WTC11 (cell line): ENCODE measurements around the gene CDK11B. TPM values are rescaled to one million over a fixed set of nuclear protein-coding genes. Genes with fewer than 3 reads are reported as not detected.

ENCODE experiments used
- ATAC-seq: fragments of 200-7000 bp; cut with Tn5 transposase; 2 replicates; pipeline ENCODE4 v1.10.0; 2021; ENCODE audit warnings: mild to moderate bottlenecking, moderate library complexity
- CTCF ChIA-PET: fragments of 300-600 bp; sonication (Branson Sonifier 250); formaldehyde crosslinking; loops from one replicate; lab custom pipeline; 2021; ENCODE audit warnings: antibody characterized with exemption; lab: Charles Lee
- POLR2A ChIA-PET: fragments of 350-600 bp; sonication (Branson Sonifier 250); formaldehyde crosslinking; loops from one replicate; lab custom pipeline; 2021; ENCODE audit warnings: antibody characterized with exemption; lab: Charles Lee
- DNase-seq: peaks from one replicate; pipeline ENCODE4 v3.0.0; 2021; ENCODE audit warnings: low spot score
- H3K27ac Mint-ChIP-seq: 2 replicates; pipeline ENCODE4 v1.8.0; 2021; ENCODE audit warnings: mixed read lengths
- H3K27me3 Mint-ChIP-seq: 2 replicates; pipeline ENCODE4 v1.8.0; 2021; ENCODE audit warnings: low read depth, mild to moderate bottlenecking, moderate library complexity, mixed read lengths
- H3K36me3 Mint-ChIP-seq: 2 replicates; pipeline ENCODE4 v1.8.0; 2021; ENCODE audit warnings: mixed read lengths
- H3K4me1 Mint-ChIP-seq: 2 replicates; pipeline ENCODE4 v1.8.0; 2022; ENCODE audit warnings: mixed read lengths
- H3K4me3 Mint-ChIP-seq: 2 replicates; pipeline ENCODE4 v1.8.0; 2021; ENCODE audit warnings: mild to moderate bottlenecking, moderate library complexity, mixed read lengths
- H3K9me3 Mint-ChIP-seq: 2 replicates; pipeline ENCODE4 v1.8.0; 2021; ENCODE audit warnings: mixed read lengths
- CBFB ChIP-seq: sonication (generic); formaldehyde crosslinking; IDR thresholded peaks from 2 replicates; pipeline ENCODE4 v1.8.1; 2022; ENCODE audit warnings: mild to moderate bottlenecking, low read depth, missing genetic modification reagents
- CREM ChIP-seq: sonication (generic); formaldehyde crosslinking; IDR thresholded peaks from 2 replicates; pipeline ENCODE4 v1.8.1; 2022; ENCODE audit warnings: mild to moderate bottlenecking, missing genetic modification reagents, moderate library complexity
- ELF4 ChIP-seq: sonication (generic); formaldehyde crosslinking; IDR thresholded peaks from 2 replicates; pipeline ENCODE4 v1.8.1; 2022; ENCODE audit warnings: low read depth, mild to moderate bottlenecking, moderate library complexity, missing genetic modification reagents
- JAZF1 ChIP-seq: fragments of 250-450 bp; sonication (Bioruptor Pico); IDR thresholded peaks from 2 replicates; pipeline ENCODE4 v1.9.0; 2021; ENCODE audit warnings: moderate library complexity, mild to moderate bottlenecking, inconsistent platforms
- KAT7 ChIP-seq: sonication (generic); formaldehyde crosslinking; IDR thresholded peaks from 2 replicates; pipeline ENCODE4 v1.8.1; 2023; ENCODE audit warnings: missing genetic modification reagents, mild to moderate bottlenecking, borderline replicate concordance
- MXD4 ChIP-seq: fragments of 250-450 bp; sonication (Bioruptor Pico); IDR thresholded peaks from 2 replicates; pipeline ENCODE4 v1.8.0; 2021; ENCODE audit warnings: mild to moderate bottlenecking, moderate library complexity, borderline replicate concordance
- MYBL2 ChIP-seq: sonication (generic); formaldehyde crosslinking; IDR thresholded peaks from 2 replicates; pipeline ENCODE4 v1.8.1; 2023; ENCODE audit warnings: mild to moderate bottlenecking, moderate library complexity, missing genetic modification reagents
- OVOL2 ChIP-seq: fragments of 250-450 bp; sonication (Bioruptor Pico); IDR thresholded peaks from 2 replicates; pipeline ENCODE4 v1.9.0; 2021; ENCODE audit warnings: mild to moderate bottlenecking, borderline replicate concordance
- RELA ChIP-seq: sonication (generic); formaldehyde crosslinking; IDR thresholded peaks from 2 replicates; pipeline ENCODE4 v1.8.1; 2022; ENCODE audit warnings: missing genetic modification reagents, mild to moderate bottlenecking, borderline replicate concordance
- RORB ChIP-seq: fragments of 250-450 bp; sonication (Bioruptor Pico); IDR thresholded peaks from 2 replicates; pipeline ENCODE4 v1.9.0; 2021; ENCODE audit warnings: mild to moderate bottlenecking
- TP53 ChIP-seq: sonication (generic); formaldehyde crosslinking; IDR thresholded peaks from 2 replicates; pipeline ENCODE4 v1.8.1; 2023; ENCODE audit warnings: mild to moderate bottlenecking, missing genetic modification reagents
- ZBTB21 ChIP-seq: sonication (generic); formaldehyde crosslinking; IDR thresholded peaks from 2 replicates; pipeline ENCODE4 v1.8.1; 2023; ENCODE audit warnings: mild to moderate bottlenecking, missing genetic modification reagents, borderline replicate concordance
- ZNF138 ChIP-seq: sonication (generic); formaldehyde crosslinking; conservative IDR thresholded peaks from 2 replicates; pipeline ENCODE4 v1.8.1; 2022; ENCODE audit warnings: mild to moderate bottlenecking, moderate library complexity, missing genetic modification reagents
- ZNF232 ChIP-seq: sonication (generic); formaldehyde crosslinking; IDR thresholded peaks from 2 replicates; pipeline ENCODE4 v1.8.0; 2022; ENCODE audit warnings: mild to moderate bottlenecking, missing genetic modification reagents
- ZNF317 ChIP-seq: sonication (generic); formaldehyde crosslinking; IDR thresholded peaks from 2 replicates; pipeline ENCODE4 v1.8.1; 2023; ENCODE audit warnings: low read depth, mild to moderate bottlenecking, moderate library complexity, missing genetic modification reagents, borderline replicate concordance
- ZNF416 ChIP-seq: fragments of 250-450 bp; sonication (Bioruptor Pico); IDR thresholded peaks from 2 replicates; pipeline ENCODE4 v1.9.0; 2021; ENCODE audit warnings: mild to moderate bottlenecking, inconsistent platforms
- total RNA-seq: library from RNA; stranded (reverse); gene quantifications from 3 replicates; pipeline ENCODE4 v1.2.3, GENCODE V29; 2021
- TF ChIP-seq, protein P1 (sequence below): sonication (generic); formaldehyde crosslinking; conservative IDR thresholded peaks from 2 replicates; pipeline ENCODE4 v1.8.1; 2022; ENCODE audit warnings: mild to moderate bottlenecking, missing genetic modification reagents
- TF ChIP-seq, protein P2 (sequence below): sonication (generic); formaldehyde crosslinking; IDR thresholded peaks from 2 replicates; pipeline ENCODE4 v1.8.1; 2023; ENCODE audit warnings: mild to moderate bottlenecking, missing genetic modification reagents
- TF ChIP-seq, protein P3 (sequence below): sonication (generic); formaldehyde crosslinking; IDR thresholded peaks from 2 replicates; pipeline ENCODE4 v1.8.1; 2022; ENCODE audit warnings: low read depth, mild to moderate bottlenecking, moderate library complexity, missing genetic modification reagents, borderline replicate concordance
- TF ChIP-seq, protein P4 (sequence below): sonication (generic); formaldehyde crosslinking; IDR thresholded peaks from 2 replicates; pipeline ENCODE4 v1.8.1; 2023; ENCODE audit warnings: mild to moderate bottlenecking, missing genetic modification reagents, borderline replicate concordance
- TF ChIP-seq, protein P5 (sequence below): fragments of 250-450 bp; sonication (Bioruptor Pico); IDR thresholded peaks from 2 replicates; pipeline ENCODE4 v1.9.0; 2021; ENCODE audit warnings: moderate library complexity, mild to moderate bottlenecking, inconsistent platforms, borderline replicate concordance
- TF ChIP-seq, protein P6 (sequence below): sonication (generic); formaldehyde crosslinking; IDR thresholded peaks from 2 replicates; pipeline ENCODE4 v1.8.1; 2023; ENCODE audit warnings: mild to moderate bottlenecking, missing genetic modification reagents, moderate library complexity
- TF ChIP-seq, protein P7 (sequence below): sonication (generic); formaldehyde crosslinking; IDR thresholded peaks from 2 replicates; pipeline ENCODE4 v1.8.1; 2022; ENCODE audit warnings: missing genetic modification reagents, borderline replicate concordance

The CDK11B gene
- total RNA-seq, 1 experiment from 2014 or later, result 41.2 TPM

DNA sequence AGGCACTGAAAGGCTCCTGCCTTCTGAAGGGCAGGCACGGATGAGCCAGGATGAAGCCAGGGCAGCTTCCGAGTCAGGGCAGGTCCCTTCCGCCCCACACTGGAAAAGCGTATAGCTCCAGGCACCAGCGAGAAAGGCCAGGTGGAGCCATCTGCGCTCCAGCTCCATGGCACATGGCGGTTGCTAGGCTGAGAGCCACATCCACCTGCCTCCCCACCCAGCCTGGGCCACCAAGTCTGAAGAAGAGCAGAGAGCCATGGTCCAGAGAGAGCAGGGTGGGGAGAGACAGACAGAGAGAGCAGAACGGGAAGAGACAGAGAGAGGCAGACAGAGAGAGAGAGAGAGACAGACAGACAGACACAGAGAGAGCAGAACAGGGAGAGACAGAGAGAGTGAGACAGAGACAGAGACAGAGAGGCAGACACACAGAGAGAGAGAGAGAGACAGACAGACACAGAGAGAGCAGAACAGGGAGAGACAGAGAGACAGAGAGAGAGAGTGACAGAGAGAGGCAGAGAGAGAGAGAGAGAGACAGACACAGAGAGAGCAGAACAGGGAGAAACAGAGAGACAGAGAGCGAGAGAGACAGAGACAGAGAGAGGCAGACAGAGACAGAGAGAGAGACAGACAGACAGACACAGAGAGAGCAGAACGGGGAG is 64.1 kb downstream of the CDK11B start (continued):
- TF ChIP-seq MXD4 (no peak), JAZF1 (CRISPR knock-in tag) (no peak), OVOL2 (CRISPR knock-in tag) (no peak), RELA (no peak), ZBTB21 (CRISPR knock-in tag) (no peak)
- TF ChIP-seq, protein P1, sequence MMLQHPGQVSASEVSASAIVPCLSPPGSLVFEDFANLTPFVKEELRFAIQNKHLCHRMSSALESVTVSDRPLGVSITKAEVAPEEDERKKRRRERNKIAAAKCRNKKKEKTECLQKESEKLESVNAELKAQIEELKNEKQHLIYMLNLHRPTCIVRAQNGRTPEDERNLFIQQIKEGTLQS (CRISPR knock-in tag), result no peak
- TF ChIP-seq, protein P2, sequence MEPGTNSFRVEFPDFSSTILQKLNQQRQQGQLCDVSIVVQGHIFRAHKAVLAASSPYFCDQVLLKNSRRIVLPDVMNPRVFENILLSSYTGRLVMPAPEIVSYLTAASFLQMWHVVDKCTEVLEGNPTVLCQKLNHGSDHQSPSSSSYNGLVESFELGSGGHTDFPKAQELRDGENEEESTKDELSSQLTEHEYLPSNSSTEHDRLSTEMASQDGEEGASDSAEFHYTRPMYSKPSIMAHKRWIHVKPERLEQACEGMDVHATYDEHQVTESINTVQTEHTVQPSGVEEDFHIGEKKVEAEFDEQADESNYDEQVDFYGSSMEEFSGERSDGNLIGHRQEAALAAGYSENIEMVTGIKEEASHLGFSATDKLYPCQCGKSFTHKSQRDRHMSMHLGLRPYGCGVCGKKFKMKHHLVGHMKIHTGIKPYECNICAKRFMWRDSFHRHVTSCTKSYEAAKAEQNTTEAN (CRISPR knock-in tag), result no peak
- TF ChIP-seq, protein P3, sequence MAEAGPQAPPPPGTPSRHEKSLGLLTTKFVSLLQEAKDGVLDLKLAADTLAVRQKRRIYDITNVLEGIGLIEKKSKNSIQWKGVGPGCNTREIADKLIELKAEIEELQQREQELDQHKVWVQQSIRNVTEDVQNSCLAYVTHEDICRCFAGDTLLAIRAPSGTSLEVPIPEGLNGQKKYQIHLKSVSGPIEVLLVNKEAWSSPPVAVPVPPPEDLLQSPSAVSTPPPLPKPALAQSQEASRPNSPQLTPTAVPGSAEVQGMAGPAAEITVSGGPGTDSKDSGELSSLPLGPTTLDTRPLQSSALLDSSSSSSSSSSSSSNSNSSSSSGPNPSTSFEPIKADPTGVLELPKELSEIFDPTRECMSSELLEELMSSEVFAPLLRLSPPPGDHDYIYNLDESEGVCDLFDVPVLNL (CRISPR knock-in tag), result no peak
- TF ChIP-seq, protein P4, sequence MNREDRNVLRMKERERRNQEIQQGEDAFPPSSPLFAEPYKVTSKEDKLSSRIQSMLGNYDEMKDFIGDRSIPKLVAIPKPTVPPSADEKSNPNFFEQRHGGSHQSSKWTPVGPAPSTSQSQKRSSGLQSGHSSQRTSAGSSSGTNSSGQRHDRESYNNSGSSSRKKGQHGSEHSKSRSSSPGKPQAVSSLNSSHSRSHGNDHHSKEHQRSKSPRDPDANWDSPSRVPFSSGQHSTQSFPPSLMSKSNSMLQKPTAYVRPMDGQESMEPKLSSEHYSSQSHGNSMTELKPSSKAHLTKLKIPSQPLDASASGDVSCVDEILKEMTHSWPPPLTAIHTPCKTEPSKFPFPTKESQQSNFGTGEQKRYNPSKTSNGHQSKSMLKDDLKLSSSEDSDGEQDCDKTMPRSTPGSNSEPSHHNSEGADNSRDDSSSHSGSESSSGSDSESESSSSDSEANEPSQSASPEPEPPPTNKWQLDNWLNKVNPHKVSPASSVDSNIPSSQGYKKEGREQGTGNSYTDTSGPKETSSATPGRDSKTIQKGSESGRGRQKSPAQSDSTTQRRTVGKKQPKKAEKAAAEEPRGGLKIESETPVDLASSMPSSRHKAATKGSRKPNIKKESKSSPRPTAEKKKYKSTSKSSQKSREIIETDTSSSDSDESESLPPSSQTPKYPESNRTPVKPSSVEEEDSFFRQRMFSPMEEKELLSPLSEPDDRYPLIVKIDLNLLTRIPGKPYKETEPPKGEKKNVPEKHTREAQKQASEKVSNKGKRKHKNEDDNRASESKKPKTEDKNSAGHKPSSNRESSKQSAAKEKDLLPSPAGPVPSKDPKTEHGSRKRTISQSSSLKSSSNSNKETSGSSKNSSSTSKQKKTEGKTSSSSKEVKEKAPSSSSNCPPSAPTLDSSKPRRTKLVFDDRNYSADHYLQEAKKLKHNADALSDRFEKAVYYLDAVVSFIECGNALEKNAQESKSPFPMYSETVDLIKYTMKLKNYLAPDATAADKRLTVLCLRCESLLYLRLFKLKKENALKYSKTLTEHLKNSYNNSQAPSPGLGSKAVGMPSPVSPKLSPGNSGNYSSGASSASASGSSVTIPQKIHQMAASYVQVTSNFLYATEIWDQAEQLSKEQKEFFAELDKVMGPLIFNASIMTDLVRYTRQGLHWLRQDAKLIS (CRISPR knock-in tag), result no peak

DNA sequence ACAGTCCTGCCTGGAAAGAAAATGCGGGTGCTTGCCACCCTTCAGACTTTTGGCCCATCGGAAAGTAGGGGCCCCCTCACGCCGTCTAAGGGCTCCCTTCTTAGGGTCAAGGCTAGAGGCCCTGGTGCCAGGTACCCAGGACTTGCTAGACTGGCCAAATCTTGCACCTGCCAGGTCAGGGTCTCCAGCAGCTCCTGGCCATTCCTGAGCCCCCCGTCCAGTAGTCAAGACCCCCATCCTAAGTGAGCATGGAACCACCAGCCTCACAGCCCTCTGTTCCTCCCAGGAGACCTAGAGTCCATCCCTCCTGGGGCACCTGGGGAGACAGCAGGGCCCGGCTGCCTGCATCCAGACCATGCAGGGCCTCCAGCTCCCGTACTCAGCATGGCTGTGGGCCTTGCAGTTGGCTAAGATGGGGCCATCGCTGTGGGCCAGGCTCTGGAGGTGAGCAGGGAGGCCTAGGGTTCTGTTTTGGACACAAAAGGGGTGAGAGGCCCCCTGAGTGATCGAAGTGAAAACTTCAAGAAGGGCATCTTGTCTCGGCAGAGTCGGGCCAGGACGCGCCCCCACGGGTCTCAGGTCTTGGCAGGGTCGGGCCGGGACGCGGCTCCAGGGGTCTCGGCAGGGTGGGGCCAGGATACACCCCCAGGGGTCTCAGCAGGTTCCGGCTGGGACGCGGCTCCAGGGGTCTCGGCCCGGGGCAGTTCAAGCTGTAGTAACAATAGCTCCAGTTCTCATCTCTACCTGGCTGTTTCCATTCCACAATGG is 64.8 kb downstream of the CDK11B start:
- CTCF ChIA-PET, result interaction anchor here (0.7 to 1.1 kb wide), 2 partner anchors 8 to 26 kb away, joined by 3 to 4 read pairs; no protein-coding TSS in a partner anchor
- no peak for DNase-seq
- Mint-ChIP-seq H3K27ac (no peak overlapping the region), H3K4me1 (peaks cover 9% of the 10 kb centered on the region; the same call in 1 of the 2 replicates), H3K4me3 (no peak overlapping the region), H3K9me3 (no peaks in the 10 kb centered on the region), H3K36me3 (no peaks in the 10 kb centered on the region), H3K27me3 (peaks cover 14% of the 10 kb centered on the region)
- POLR2A ChIA-PET, result interaction anchor here (0.7 kb wide), 1 partner anchor 200 kb away, joined by 3 read pairs; no protein-coding TSS in a partner anchor
- ATAC-seq, result no peak
- TF ChIP-seq ZNF317 (CRISPR knock-in tag) (no peak), ELF4 (no peak), ZNF138 (CRISPR knock-in tag) (no peak), ZNF232 (CRISPR knock-in tag) (no peak), CREM (no peak), RORB (CRISPR knock-in tag) (no peak), MYBL2 (CRISPR knock-in tag) (no peak), TP53 (no peak), ZNF416 (CRISPR knock-in tag) (no peak), KAT7 (no peak), CBFB (CRISPR knock-in tag) (no peak)
- TF ChIP-seq, protein P5, sequence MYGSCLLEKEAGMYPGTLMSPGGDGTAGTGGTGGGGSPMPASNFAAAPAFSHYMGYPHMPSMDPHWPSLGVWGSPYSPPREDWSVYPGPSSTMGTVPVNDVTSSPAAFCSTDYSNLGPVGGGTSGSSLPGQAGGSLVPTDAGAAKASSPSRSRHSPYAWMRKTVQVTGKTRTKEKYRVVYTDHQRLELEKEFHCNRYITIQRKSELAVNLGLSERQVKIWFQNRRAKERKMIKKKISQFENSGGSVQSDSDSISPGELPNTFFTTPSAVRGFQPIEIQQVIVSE (CRISPR knock-in tag), result no peak
- TF ChIP-seq, protein P6, sequence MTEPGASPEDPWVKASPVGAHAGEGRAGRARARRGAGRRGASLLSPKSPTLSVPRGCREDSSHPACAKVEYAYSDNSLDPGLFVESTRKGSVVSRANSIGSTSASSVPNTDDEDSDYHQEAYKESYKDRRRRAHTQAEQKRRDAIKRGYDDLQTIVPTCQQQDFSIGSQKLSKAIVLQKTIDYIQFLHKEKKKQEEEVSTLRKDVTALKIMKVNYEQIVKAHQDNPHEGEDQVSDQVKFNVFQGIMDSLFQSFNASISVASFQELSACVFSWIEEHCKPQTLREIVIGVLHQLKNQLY (CRISPR knock-in tag), result no peak
- TF ChIP-seq, protein P7, sequence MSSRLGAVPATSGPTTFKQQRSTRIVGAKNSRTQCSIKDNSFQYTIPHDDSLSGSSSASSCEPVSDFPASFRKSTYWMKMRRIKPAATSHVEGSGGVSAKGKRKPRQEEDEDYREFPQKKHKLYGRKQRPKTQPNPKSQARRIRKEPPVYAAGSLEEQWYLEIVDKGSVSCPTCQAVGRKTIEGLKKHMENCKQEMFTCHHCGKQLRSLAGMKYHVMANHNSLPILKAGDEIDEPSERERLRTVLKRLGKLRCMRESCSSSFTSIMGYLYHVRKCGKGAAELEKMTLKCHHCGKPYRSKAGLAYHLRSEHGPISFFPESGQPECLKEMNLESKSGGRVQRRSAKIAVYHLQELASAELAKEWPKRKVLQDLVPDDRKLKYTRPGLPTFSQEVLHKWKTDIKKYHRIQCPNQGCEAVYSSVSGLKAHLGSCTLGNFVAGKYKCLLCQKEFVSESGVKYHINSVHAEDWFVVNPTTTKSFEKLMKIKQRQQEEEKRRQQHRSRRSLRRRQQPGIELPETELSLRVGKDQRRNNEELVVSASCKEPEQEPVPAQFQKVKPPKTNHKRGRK (CRISPR knock-in tag), result no peak
- TF ChIP-seq, all 79 proteins: peak for 0
